Endothelial cell of umbilical vein (primary cell): ENCODE results near the gene IGF2R. TPM values are rescaled to one million over a fixed set of nuclear protein-coding genes. Genes with fewer than 3 reads are reported as not detected.

ENCODE experiments used
- BruUV-seq: library from RNA; stranded (reverse); fragments of 400-500 nt; replicated peaks from 2 replicates; lab custom pipeline; 2021; lab: Mats Ljungman, UMichigan
- CTCF ChIA-PET: fragments of 300-600, 350-600 bp; sonication (Branson Sonifier 250); formaldehyde crosslinking; loops from one replicate; lab custom pipeline; 2021; ENCODE audit warnings: antibody characterized with exemption, inconsistent platforms; lab: Charles Lee
- POLR2A ChIA-PET: fragments of 300-600, 350-600 bp; sonication (Branson Sonifier 250); formaldehyde crosslinking; loops from one replicate; lab custom pipeline; 2021; ENCODE audit warnings: antibody characterized with exemption, inconsistent platforms; lab: Charles Lee
- DNase-seq: peaks from one replicate; pipeline ENCODE4 v3.0.0-alpha.2; 2011; ENCODE audit warnings: low read depth, low spot score
- FAIRE-seq: peaks from 2 replicates; lab custom pipeline; 2011; peaks lifted over from hg19 to GRCh38; lab: Jason Lieb, UNC
- H2AFZ ChIP-seq: 2 replicates; pipeline ENCODE4 v1.6.0; 2012; ENCODE audit warnings: low read depth, low read length, control low read depth, inconsistent platforms
- H3K27ac ChIP-seq: 2 replicates; pipeline ENCODE4 v1.5.1; 2011; ENCODE audit warnings: low read depth, mild to moderate bottlenecking, control low read depth, low read length, moderate library complexity; ENCODE audit not compliant: insufficient read depth
- H3K27me3 ChIP-seq, 2 experiments: 2 replicates each; pipeline versions ENCODE4 v1.6.0 to v1.6.1; 2011; ENCODE audit warnings: low read length in 2 of 2, mixed read lengths in 1 of 2; ENCODE audit not compliant: control insufficient read depth in 2 of 2, insufficient read depth in 2 of 2
- H3K36me3 ChIP-seq, 2 experiments: 2 replicates in 1 of 2; 3 replicates in 1 of 2; pipeline ENCODE4 v1.5.1; 2011; ENCODE audit warnings: low read length in 2 of 2, mild to moderate bottlenecking in 1 of 2, moderate library complexity in 1 of 2; ENCODE audit not compliant: control insufficient read depth in 2 of 2, insufficient read depth in 2 of 2; ENCODE audit errors: extremely low read depth in 1 of 2
- H3K4me1 ChIP-seq: 3 replicates; pipeline ENCODE4 v1.5.1; 2011; ENCODE audit warnings: mild to moderate bottlenecking, low read length; ENCODE audit not compliant: control insufficient read depth, insufficient read depth; ENCODE audit errors: extremely low read depth
- H3K4me2 ChIP-seq: 2 replicates; pipeline ENCODE4 v1.6.1; 2011; ENCODE audit warnings: low read length, control low read depth, mixed read lengths; ENCODE audit not compliant: insufficient read depth
- H3K4me3 ChIP-seq, 3 experiments: fragments of 200-600 bp in 1 of 3; sonication (generic), shearing (Covaris generic) in 1 of 3; replicated peaks in 1 of 3; 2 replicates each; pipeline ENCODE4 v1.5.1; 2011 to 2016; ENCODE audit warnings: control low read depth in 3 of 3, low read length in 3 of 3, mild to moderate bottlenecking in 2 of 3, inconsistent platforms in 1 of 3, low read depth in 1 of 3, moderate library complexity in 1 of 3; ENCODE audit not compliant: insufficient read depth in 1 of 3
- H3K79me2 ChIP-seq: 2 replicates; pipeline ENCODE4 v1.6.0; 2012; ENCODE audit warnings: low read length, inconsistent platforms; ENCODE audit not compliant: control insufficient read depth, insufficient read depth
- H3K9ac ChIP-seq: replicated peaks from 2 replicates; pipeline ENCODE3; 2011; ENCODE audit warnings: low read length, control low read depth; ENCODE audit not compliant: insufficient read depth; ENCODE audit errors: extremely low read depth
- H3K9me1 ChIP-seq: replicated peaks from 3 replicates; pipeline ENCODE4 v1.6.0; 2011; ENCODE audit warnings: mild to moderate bottlenecking, low read length; ENCODE audit not compliant: control insufficient read depth, insufficient read depth; ENCODE audit errors: extremely low read depth
- H3K9me3 ChIP-seq: replicated peaks from 2 replicates; pipeline ENCODE4 v1.5.1; 2012; ENCODE audit warnings: low read length, inconsistent platforms; ENCODE audit not compliant: control insufficient read depth, insufficient read depth
- H4K20me1 ChIP-seq: replicated peaks from 2 replicates; pipeline ENCODE3; 2011; ENCODE audit warnings: mild to moderate bottlenecking, low read length; ENCODE audit not compliant: control insufficient read depth, insufficient read depth; ENCODE audit errors: extremely low read depth
- CTCF ChIP-seq, 2 donors: IDR thresholded peaks; 1 replicate in 1 of 2; 2 replicates in 1 of 2; pipeline ENCODE4 v1.5.1; 2011; ENCODE audit warnings: low read length in 2 of 2, mild to moderate bottlenecking in 2 of 2, moderate library complexity in 2 of 2, control low read depth in 1 of 2, inconsistent platforms in 1 of 2, low read depth in 1 of 2; ENCODE audit not compliant: insufficient read depth in 1 of 2; ENCODE audit errors: extremely low read depth in 1 of 2
- EZH2 ChIP-seq: IDR thresholded peaks from 2 replicates; pipeline ENCODE4 v1.6.1; 2012; ENCODE audit warnings: borderline replicate concordance, low read depth, mild to moderate bottlenecking, moderate library complexity, low read length, inconsistent platforms; ENCODE audit not compliant: severe bottlenecking
- FOS ChIP-seq: IDR thresholded peaks from 2 replicates; pipeline ENCODE4 v1.6.1; 2011; ENCODE audit warnings: mild to moderate bottlenecking, low read length, moderate library complexity, borderline replicate concordance; ENCODE audit not compliant: insufficient read depth
- GATA2 ChIP-seq: IDR thresholded peaks from 2 replicates; pipeline ENCODE4 v1.7.0; 2011; ENCODE audit warnings: low read depth, mild to moderate bottlenecking, moderate library complexity, mixed read lengths, low read length; ENCODE audit not compliant: insufficient read length, insufficient read depth
- JUN ChIP-seq: IDR thresholded peaks from 2 replicates; pipeline ENCODE4 v1.6.1; 2011; ENCODE audit warnings: borderline replicate concordance, low read depth; ENCODE audit not compliant: insufficient read length, insufficient read depth
- MAX ChIP-seq: IDR thresholded peaks from 2 replicates; pipeline ENCODE4 v1.6.1; 2011; ENCODE audit not compliant: insufficient read depth, insufficient read length
- MYC ChIP-seq: IDR thresholded peaks from one replicate; pipeline ENCODE4 v1.6.1; 2011; ENCODE audit warnings: mild to moderate bottlenecking, low read depth, low read length
- POLR2A ChIP-seq: IDR thresholded peaks from 2 replicates; pipeline ENCODE4 v1.6.1; 2012; ENCODE audit warnings: low read depth, mild to moderate bottlenecking, control low read depth, low read length
- POLR2AphosphoS5 ChIP-seq: IDR thresholded peaks from 2 replicates; pipeline ENCODE4 v1.6.1; 2012; ENCODE audit warnings: low read depth, mild to moderate bottlenecking, control low read depth, low read length, moderate library complexity; ENCODE audit not compliant: insufficient read depth
- dilution Hi-C: fragments of 300-500 bp; cut with MboI; formaldehyde crosslinking; loops from one replicate; pipeline ENCODE4 v1.15.0; 2019; ENCODE audit warnings: low sequenced_read_pairs; ENCODE audit not compliant: extremely low pct_ligation_motif_present
- intact Hi-C: fragments of 100-400 bp; cut with micrococcal nuclease; formaldehyde crosslinking; loops from one replicate; pipeline ENCODE4 v1.10.0; 2022
- polyA plus RNA-seq, 4 experiments: library from polyadenylated mRNA; depleted of rRNA in 3 of 4; stranded (reverse) in 3 of 4; unstranded in 1 of 4; fragments of >200 nt; gene quantifications; 2 replicates each; pipeline versions ENCODE4 v1.2.1 to v1.2.3, GENCODE V29; 2011 to 2012; ENCODE audit warnings: missing spikeins in 1 of 4
- total RNA-seq: library from RNA; stranded (reverse); gene quantifications from 2 replicates; pipeline ENCODE4 v1.2.3, GENCODE V29; 2021

The IGF2R gene
- total and polyA plus RNA-seq, 2 donors (not counting 3 experiments of a cell fraction or from before 2014, with no cell fraction given), result 16.3 to 60.2 TPM

GRCh38 chr6:159997498-159998101, 28.7 kb downstream of the IGF2R start:
- no peak overlapping the region for H3K9ac ChIP-seq
- no TSS peak for BruUV-seq
- H3K4me2 ChIP-seq, result no peak overlapping the region
- no peaks in the 10 kb centered on the region for H3K27me3 ChIP-seq
- dilution Hi-C loops (no loop called here), intact Hi-C loops (no loop called here)
- no peak overlapping the region for H3K4me3 ChIP-seq
- no peak for FAIRE-seq
- H3K79me2 ChIP-seq, result peaks cover 2% of the 10 kb centered on the region
- H3K27ac ChIP-seq, result no peak overlapping the region
- no peaks in the 10 kb centered on the region for H4K20me1 ChIP-seq
- no peak overlapping the region for H2AFZ ChIP-seq
- CTCF ChIA-PET, result no interaction called here
- no peaks in the 10 kb centered on the region for H3K4me1 ChIP-seq
- no peaks in the 10 kb centered on the region for H3K9me3 ChIP-seq
- POLR2A ChIA-PET, result no interaction called here
- no peaks in the 10 kb centered on the region for H3K36me3 ChIP-seq
- DNase-seq, result no peak
- no peaks in the 10 kb centered on the region for H3K9me1 ChIP-seq
- TF ChIP-seq GATA2 (no peak), EZH2 (no peak), JUN (no peak), CTCF (IDR thresholded peaks at IDR 0.05; ENCODE audit: extremely low read depth in 1 of 2, insufficient read depth in 1 of 2, low read depth in 1 of 2, low read length in 2 of 2) (no peak), POLR2AphosphoS5 (no peak), MAX (no peak), POLR2A (no peak), MYC (no peak), FOS (no peak)
